GM19240 (cell line): Measurements from ENCODE around the gene C5.

ENCODE experiments used
- DNase-seq: peaks from one replicate; pipeline ENCODE4 v3.0.0; 2011; ENCODE audit warnings: low spot score; ENCODE audit not compliant: insufficient read length

The C5 gene

DNA sequence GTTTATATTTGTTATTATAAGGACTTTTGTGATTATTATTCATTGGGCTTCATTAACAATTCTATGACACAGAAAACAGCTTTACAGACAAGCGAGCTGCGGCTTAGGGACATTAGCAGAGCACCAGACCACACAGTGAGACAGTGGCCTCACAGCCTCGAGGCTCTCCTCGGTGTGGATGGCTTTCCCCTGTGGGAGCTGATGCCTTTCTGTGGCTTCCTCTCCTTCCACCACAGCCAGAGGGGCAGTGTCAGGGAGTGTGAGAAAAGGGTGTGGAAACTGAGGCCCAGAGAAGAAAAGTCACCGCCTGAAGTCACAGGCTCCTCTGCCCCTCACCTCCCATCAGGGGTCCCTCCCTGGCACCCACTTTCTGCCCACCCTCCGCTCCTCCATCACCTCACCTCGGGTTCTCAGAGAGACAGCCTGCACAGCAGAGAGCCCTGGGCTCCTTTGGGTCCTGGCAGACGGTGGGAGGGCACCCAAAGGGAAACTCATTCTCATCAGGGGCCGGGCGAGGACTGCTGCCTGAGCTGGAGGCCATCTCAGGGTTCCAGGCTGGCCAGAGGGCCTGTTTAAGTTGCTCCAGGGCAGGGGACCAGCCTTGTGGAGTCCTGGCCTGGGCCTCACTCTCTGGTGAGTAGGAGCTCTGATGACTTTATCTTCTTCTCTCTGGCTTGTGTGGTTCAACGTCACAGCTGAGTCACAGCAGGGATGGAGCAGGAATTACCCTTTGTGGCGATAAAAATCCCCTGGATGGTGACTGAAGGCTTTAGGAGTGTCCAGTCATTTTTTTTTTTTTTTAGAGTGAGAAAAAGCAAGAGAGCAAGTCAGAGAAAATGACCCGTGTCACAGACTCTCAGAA lies 124.3 kb downstream of the C5 start:
- DNase-seq, result no peak

DNA sequence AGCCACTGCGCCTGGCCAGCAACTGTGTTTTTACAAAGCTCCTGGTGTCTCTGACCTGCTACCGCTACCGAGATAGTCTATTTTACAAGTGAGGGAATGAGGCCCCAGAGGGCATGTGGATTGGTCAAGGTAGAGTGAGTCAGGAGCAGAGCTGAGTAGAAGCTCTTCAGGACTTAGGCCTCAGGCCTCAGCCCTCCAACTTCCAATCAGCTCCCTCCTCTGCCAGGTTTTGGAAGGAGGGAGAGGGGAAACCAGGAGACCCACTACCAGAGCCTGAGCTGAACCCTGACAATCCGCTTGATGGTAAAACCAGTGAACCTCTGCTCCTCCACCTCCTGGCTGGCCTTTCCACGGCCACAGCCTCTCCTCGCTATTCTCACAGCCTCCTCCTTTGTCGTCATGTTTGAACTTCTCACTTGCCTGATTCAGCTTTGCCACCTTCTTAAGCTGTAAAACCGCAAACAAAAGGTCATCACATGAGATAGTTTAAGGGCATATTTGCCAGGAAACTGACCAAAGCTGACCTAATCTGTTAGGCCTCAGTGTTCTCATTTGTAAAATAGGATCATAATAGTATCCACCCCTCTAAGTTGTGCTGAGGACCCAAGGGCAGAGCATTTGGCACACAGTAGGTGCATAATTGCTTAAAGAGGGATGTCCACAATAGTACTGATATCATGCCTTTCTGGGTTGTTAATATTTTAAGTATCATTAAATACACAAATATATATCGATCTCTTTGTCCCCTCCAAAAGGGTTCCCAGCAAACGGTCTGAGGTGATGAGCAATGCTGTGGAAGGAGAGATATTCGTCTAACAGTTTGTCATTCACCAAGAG lies 125.2 kb downstream of the C5 start:
- DNase-seq, result no peak

DNA sequence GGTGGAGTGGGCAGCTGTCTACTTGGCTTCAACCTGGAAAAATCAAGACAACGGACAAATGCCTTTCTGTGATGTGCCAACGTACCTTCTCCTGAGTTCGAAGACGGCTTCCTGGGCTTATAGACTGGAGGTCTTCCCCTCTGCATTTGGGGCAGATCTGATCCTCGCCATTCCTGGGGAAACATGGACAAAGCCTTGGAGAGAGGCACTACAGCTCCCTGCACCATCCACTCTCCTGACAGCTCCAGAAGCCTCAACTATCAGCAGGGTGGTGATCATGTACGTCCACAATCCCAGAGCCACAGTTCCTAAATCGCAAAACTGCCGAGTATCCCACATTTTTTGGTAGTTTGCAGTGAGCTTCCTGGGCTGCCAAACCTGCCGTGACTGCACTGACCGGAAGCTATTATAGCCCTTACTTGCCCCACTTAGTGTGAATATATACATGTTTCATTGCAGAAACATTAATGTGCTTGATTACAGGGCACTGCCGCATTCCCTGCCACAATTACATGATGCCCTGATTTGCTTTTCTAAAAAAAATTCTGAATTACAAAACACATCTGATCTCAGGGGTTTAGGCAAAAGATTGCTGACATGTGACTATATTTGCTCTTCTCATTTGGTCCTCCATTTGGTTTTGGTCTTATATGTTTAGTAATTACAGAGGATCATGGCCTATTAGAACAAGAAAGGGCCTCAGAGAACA lies 126.3 kb downstream of the C5 start:
- no peak for DNase-seq

DNA sequence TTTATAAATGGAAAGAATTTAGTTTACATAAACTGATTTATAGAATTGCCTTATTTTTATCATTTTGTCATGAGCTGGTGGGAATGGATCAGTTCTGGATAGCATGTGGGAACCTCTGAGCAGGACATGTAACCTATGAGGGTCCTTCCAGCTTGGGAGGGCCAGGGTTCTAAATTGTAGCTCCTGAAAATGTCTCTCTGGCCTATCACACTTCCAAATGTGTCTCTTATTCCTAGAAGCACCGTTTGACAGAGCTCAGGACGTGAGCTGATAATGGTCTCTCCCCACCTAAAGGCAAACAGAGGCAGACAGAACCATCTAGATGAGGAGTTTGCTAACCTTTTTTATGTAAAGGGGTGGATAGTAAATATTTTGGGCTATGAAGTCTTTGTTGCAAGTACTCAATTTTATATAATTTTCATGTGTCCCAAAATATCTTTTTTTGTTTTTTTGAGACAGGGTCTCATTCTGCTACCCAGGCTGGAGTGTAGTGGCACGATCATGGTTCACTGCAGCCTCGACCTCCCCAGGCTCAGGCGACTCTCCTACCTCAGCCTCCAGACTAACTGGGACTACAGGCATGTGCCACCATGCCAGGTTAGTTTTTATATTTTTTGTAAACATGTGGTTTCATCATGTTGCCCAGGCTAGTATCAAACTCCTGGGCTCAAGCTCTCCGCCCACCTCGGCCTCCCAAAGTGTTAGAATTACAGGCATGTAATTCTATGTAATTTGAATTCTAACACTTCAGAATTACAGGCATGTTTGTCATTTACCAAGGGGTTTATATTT lies 127.5 kb downstream of the C5 start:
- no peak for DNase-seq

DNA sequence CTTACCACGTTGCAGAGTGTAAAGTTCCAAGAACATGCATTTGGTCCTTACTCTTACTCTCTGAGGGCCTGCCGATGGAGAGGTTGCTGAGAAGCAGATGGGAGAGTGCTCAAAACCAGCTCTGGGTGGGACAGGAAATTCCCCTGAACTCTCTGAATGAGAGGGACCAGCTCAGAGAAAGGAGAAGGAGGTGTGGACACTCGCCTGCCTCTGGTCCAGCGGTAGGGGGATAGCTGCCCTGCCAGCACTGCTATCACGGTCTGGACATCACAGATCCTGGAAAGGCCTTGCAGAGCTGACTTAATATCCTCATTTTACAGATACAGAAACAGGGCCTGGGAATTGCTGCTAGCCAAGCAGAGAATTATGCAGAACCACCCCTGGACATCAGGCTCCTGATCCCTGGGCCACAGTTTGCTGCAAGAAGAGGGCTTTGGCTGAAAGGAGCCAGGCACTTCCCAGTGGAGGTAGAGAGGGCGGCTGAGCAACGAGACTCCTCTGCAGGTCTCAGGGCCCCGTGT lies 128.4 kb downstream of the C5 start:
- DNase-seq, result no peak

DNA sequence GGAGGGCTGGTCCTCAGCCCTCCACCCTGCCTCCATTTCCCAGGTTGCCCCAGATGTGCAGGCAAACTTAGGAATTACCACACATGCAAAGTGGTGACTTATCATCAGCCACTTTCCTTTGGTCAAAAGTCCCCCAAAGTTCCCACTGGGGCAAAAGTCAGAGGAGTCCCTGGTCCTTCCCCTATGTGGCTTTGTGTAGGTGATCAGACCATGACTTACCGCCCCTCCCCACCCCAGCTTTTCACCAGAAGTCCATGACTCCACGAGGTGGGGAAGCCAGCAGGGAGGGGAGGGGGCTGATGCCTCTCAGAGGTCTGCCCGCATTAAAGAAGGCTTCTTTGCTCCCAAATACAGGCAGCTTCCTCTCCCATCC lies 129.3 kb downstream of the C5 start:
- no peak for DNase-seq

DNA sequence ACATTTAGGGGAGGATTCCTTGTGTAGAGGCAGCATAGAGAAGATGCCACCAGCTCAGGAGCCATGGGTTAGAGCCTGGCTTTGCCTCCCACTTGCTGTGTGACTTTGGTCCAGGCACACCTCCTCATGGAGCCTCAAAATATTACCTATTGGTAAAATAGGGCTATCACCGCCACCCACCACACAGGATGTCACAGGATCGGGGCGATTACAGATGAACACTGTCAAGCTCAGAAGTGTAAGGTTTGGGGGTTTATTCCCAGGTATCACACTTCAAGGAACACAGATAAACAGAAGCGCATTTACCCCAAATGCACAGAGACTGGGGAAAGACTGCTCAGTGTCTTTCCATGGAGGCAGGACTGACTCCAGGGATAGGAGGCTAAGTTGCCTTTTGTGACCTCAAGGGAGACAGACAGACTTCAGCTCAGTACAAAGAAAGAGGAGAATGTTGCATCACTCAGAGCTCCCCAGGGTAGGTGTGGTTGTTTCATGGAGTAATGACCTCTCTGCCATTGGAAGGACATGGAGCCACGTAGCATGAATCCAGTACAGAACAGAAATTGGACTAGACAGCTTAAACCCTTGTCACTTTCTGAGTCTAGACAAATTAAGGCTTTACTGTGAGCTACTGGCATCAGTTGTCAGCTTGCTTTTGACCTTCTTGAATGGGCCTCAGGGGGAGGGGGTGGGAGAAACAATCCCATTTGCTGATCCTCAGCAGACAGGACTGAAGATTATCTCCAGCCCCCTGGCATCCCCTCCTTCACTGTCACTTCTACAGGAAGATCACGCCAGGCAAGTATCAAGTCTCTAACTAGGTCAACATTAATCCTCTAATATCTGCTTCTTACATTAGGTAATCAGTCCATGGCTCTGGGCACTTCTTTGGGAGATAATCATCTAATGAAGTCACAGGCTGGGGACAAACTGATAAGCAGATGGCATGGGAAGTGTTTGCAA lies 130.0 kb downstream of the C5 start:
- no peak for DNase-seq

DNA sequence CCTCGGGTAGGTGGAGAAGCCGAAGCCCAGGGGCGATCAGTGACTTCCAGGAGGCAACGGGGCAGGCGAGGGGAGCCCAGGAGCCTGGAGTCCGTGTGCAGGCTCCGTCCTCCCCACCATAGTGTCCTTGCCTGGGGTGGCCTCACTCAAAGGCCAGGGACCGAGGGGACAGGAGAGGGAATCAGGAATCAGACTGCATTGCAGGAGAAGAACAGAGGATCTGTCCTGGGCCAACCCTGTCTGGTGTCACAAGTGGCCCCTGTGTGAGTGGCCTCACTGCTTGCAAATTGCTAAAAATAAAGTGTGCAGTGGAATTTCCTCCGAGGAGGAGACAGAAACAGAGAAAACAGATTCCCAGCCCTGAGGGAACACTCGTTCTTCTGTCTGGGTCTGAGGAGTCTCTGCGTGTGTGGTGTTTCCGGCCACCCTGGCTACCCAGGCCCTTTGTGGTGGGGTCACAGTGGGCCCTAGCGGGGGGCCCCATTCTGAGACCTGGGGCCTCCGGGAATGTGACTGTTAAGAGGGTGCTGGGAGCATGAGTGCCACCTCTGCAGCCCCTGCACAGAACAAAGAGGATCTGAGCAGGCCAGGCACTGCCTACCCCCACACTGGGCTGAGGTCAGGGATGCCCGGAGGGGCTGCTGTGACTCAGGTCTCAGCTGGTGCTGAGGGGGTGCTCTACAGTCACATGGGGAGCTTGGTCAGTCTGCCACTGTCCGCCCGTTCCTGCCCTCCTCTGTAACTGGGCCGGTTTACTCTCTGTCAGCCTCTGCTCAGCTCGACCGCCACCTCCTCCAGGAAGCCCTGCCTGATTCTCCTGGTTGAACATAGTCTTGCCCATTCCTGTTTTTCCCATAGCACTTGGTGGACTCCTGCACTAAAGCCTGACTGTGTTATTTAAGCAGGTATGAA lies 130.9 kb downstream of the C5 start:
- no peak for DNase-seq

DNA sequence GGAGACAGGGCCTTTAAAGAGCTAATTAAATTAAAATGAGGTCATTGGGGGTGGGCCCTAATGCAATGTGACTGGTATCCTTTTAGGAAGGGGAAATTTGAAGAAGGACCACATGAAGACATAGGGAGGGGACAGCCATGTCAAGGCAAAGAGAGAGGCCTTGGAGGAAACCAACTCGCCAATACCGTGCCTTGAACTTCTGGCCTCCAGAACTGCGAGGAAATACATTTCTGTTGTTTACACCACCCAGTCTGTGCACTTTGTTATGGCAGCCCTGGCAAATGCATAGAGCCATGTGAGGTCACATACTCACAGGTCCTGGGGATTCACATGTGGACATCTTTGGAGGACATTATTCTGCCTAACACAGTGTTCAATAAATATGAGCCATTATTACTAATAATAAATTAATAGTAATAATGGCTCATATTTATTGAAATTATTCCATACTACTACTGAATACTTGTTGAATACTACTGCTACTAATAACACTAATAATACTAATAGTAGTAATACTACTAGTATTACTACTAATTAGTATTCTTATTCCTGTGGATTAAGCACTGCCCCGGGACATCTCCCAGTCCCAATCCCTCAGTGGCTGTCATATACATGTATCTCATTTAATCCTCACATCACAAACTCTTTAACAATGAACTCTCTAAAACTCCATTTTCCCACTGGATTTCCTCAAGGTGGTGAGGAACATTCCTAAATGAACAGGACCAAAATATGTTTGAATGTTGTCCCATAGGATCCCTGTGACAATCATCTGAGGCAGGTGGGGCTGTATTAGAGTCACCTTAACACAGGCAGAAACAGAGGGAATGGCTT lies 131.9 kb downstream of the C5 start:
- no peak for DNase-seq

DNA sequence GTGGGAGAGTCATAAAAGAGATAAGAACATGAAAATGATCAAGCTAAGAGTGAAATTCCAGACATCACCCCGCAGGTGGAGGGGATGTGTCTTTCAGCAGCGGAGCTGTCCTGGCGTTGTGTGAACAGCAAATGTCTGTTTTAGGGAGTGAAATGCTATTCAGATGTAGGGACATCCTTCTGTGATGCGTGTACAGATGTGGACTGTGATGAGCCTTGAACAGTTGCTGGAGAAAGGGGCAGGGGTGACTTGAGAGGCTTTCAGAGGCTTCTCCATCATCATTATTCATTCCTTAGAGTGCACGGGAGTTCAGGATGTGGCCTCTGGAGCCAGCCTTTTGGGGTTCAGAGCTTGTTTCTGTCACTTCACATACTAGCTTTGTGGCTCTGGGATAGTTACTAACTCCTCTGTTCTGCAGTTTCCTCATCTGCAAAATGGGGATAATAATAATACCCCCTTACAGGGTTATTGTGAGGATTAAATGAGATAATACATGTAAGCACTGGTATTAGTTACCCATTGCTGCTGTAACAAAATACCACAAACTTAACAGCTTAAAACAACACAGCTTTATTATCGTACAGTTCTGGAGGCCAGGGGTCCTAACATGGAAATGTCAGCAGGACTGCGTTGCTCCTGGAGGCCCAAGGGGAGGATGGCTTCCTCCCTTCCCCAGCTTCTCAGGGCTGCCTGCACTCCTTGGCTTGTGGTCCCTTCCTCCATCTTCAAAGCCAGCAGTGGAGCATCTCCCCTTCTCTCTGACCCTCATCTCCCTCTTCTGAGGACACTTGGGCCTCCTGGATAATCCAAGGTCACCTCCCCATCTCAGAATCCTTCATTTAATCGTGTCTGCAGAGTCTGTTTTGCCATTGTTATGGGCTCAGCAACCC lies 132.8 kb downstream of the C5 start:
- no peak for DNase-seq

DNA sequence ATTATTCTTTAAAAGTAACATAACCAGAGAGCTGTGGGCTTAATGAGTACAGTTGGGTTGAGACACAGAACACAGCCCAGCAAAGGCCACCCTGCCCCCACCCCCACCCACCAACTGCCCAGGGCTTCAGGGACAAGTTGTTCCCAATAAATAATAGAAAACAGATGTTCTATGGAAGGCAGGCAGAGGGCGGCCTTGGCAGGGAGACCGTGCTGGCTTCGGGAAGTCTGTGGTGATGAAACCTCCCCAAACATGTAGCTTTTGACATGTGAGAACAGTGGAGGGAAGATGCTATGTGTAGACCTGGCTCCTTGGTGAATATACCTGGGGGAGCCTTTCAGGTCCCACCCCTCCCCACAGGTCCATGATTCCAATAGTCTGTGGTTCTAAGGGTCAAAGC lies 133.5 kb downstream of the C5 start:
- no peak for DNase-seq

DNA sequence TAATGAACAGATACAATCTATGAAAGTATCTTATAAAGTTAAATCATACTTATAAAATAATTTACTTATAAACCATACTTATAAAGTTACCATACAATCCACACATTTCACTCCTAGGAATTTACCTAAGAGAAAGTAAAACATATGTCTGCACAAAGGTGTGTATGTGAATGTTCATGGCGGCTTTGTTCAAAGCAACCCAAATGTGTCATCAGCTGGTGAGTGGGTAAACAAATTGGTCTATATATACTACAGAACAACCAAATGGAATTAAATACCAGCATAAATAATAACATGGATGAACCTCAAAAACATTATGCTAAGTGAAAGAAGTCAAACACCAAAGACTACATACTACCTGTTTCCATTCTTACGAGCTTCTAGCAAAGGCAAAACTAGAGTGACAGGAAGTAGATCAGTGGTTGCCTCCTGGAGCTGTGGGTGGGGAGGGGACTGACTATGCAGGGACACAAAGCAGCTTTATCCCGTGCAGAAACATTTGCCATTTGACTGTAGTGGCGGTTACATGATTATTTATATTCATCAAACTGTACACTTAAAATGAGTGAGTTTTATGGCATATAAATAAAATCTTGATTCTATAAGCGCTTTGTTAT lies 134.1 kb downstream of the C5 start:
- no peak for DNase-seq

DNA sequence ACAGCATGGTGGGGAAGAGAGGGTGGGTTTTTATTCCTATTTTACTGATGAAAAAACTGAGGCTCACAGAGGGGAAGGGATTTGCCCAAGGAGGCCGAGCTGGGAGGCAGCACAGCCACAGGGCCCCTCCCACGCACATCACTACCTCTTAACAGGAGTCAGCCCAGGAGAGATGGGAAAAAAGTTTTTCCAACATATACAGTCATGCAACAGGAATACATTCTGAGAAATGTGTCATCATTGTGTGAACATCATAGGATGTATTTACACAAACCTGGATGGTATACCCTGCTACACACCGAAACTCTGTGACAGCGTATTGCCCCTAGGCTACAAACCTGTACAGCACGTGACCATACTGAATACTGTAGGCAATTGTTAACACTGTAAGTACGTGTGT lies 135.1 kb downstream of the C5 start:
- no peak for DNase-seq

DNA sequence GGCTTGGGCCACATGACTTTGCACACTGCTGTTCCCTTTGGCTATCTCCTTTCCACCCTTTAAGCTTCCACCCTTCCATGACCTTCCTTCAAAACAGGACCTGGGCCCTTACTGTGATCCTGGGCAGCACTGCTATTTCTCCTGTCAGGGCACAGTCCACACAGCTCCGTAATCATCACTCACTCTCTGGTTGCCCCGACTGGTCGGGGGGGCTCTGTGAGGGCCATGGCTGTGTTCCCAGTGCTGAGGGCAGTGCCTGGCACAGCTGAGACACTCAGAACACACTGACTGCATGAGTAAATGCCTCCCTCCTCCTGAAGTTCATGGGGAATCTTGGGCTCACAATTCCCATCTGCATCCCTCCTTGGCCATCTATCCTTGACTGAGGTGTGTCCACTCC lies 135.7 kb downstream of the C5 start:
- DNase-seq, result no peak

DNA sequence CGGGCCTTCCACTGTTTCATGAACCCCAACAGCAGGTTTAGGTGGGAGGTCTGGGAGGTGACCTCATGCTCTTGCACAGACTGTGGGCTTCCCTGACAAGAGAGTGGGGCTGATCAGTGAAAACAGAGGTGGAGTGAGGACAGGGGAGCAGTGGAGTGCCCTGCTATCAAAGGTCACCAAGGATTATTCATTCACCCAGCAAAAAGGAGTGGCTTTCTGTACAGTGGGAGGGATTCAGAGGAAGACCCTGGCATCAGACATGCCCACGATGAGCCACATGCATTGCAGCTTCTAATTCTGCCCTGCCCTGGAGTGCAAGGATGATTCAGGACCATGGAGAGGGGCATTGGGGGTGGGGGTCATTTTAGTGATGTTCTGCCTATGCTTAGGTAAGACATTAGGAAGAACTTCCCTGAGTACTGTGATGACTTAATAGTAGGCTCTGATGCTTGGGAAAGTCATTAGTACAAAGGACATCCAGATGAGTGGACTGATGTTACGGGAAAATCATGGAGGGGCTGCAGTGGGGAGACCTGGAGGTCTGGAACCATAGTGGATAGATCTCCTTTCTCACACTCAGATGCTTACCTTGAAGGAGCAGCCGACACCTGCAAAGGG lies 136.3 kb downstream of the C5 start:
- DNase-seq, result no peak
